Vagina (tissue), 2 donors: ENCODE data around the gene EEF1G. TPM values are rescaled to one million over a fixed set of nuclear protein-coding genes. Genes with fewer than 3 reads are reported as not detected.
A peak's percentile ranks its signal among the peaks of the same experiment; 100 is the strongest.

Experiments
- DNase-seq, 2 donors: peaks; one replicate each; pipeline ENCODE4 v3.0.0-alpha.2; 2017; ENCODE audit errors: extremely low spot score in 2 of 2
- H3K27ac ChIP-seq: fragments of 200-600 bp; sonication (generic); one replicate; pipeline ENCODE4 v1.5.1; 2019
- H3K27me3 ChIP-seq: fragments of 200-600 bp; sonication (generic); one replicate; pipeline ENCODE4 v1.5.1; 2019
- H3K36me3 ChIP-seq, 2 donors: fragments of 200-600 bp; sonication (generic); one replicate each; pipeline ENCODE4 v1.5.1; 2017 to 2019
- H3K4me1 ChIP-seq: fragments of 200-600 bp; sonication (generic); one replicate; pipeline ENCODE4 v1.5.1; 2019
- H3K4me3 ChIP-seq, 2 donors: fragments of 200-600 bp; sonication (generic); 1 replicate in 1 of 2; 2 replicates in 1 of 2; pipeline ENCODE4 v1.5.1; 2016 to 2019
- H3K9me3 ChIP-seq: fragments of 200-600 bp; sonication (generic); one replicate; pipeline ENCODE4 v1.5.1; 2019
- POLR2A ChIP-seq, 2 donors: fragments of 450-650 bp; IDR thresholded peaks; one replicate each; pipeline ENCODE4 v1.6.1; 2017; ENCODE audit warnings: antibody characterized with exemption in 2 of 2, mild to moderate bottlenecking in 2 of 2, moderate library complexity in 2 of 2
- POLR2AphosphoS5 ChIP-seq, 2 donors: sonication (generic); formaldehyde crosslinking; IDR thresholded peaks; one replicate each; pipeline ENCODE4 v1.9.0; 2017; ENCODE audit warnings: antibody characterized with exemption in 2 of 2, mild to moderate bottlenecking in 2 of 2, low read depth in 1 of 2; ENCODE audit not compliant: insufficient read depth in 1 of 2
- intact Hi-C: fragments of 100-400 bp; cut with DNase I; formaldehyde crosslinking; loops from one replicate; pipeline ENCODE4 v1.15.1; 2023
- total RNA-seq: library from RNA; depleted of rRNA; stranded (reverse); fragments of >200 nt; gene quantifications from one replicate; pipeline ENCODE4 v1.2.3, GENCODE V29; 2016
- TF ChIP-seq, protein P1 (sequence below), 3 experiments: fragments of 450-650 bp in 2 of 3; fragments of 200-600 bp in 1 of 3; sonication (generic) in 1 of 3; IDR thresholded peaks; one replicate each; pipeline ENCODE4 v1.5.1; 2017 to 2019; ENCODE audit warnings: antibody characterized with exemption in 3 of 3, mild to moderate bottlenecking in 2 of 3, moderate library complexity in 2 of 3

Gene EEF1G
- total RNA-seq, 1 donor from 2014 or later = 1,183 TPM

- H3K9me3 ChIP-seq = no peaks in the 10 kb centered on the region
- no peak for DNase-seq
- peaks cover 40% of the 10 kb centered on the region for H3K4me1 ChIP-seq
- intact Hi-C loops = loop anchor here (10.0 kb wide), 1 partner anchor 1711 kb away; the partner anchor contains the start of gene PRPF19
- H3K27ac ChIP-seq = no peak overlapping the region
- H3K27me3 ChIP-seq = no peaks in the 10 kb centered on the region
- TF ChIP-seq, protein P1, sequence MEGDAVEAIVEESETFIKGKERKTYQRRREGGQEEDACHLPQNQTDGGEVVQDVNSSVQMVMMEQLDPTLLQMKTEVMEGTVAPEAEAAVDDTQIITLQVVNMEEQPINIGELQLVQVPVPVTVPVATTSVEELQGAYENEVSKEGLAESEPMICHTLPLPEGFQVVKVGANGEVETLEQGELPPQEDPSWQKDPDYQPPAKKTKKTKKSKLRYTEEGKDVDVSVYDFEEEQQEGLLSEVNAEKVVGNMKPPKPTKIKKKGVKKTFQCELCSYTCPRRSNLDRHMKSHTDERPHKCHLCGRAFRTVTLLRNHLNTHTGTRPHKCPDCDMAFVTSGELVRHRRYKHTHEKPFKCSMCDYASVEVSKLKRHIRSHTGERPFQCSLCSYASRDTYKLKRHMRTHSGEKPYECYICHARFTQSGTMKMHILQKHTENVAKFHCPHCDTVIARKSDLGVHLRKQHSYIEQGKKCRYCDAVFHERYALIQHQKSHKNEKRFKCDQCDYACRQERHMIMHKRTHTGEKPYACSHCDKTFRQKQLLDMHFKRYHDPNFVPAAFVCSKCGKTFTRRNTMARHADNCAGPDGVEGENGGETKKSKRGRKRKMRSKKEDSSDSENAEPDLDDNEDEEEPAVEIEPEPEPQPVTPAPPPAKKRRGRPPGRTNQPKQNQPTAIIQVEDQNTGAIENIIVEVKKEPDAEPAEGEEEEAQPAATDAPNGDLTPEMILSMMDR (IDR thresholded peaks at IDR 0.05) = no peak
- TF ChIP-seq POLR2A (IDR thresholded peaks at IDR 0.05) (no peak), POLR2AphosphoS5 (IDR thresholded peaks at IDR 0.05; ENCODE audit: insufficient read depth in 1 of 2, low read depth in 1 of 2) (no peak)
- H3K36me3 ChIP-seq = peaks cover 0 to 20% of the 10 kb centered on the region in 2 donors
- H3K4me3 ChIP-seq = no peak overlapping the region
Measured at GRCh38 chr11:62615521-62615920, 41.8 kb upstream of the EEF1G start.

DNA sequence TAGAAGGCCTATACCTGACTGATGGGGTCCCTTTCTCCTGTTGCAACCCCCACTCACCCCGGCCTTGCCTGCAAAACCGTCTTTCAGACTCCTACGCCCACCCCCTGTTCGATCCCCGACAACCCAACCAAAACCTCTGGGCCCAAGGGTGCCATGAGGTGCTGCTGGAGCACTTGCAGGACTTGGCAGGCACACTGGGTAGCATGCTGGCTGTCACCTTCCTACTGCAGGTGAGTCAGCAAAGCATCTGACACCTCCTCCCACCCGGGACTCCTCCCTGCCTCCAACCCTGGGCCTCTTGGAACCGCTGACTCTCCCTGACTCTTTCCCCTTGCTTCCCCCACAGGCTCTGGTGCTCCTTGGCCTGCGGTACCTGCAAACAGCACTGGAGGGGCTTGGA lies 40.6 kb upstream of the EEF1G start:
- intact Hi-C loops = loop anchor here (10.0 kb wide), 1 partner anchor 1709 kb away; the partner anchor contains the start of gene PRPF19
- Histone ChIP-seq H3K36me3 (peaks cover 0 to 31% of the 10 kb centered on the region in 2 donors), H3K9me3 (no peaks in the 10 kb centered on the region), H3K27ac (peak overlapping the region; percentile 92), H3K4me1 (peaks cover 42% of the 10 kb centered on the region), H3K27me3 (no peaks in the 10 kb centered on the region), H3K4me3 (no peak overlapping the region)
- TF ChIP-seq POLR2A (IDR thresholded peaks at IDR 0.05) (no peak), POLR2AphosphoS5 (IDR thresholded peaks at IDR 0.05; ENCODE audit: insufficient read depth in 1 of 2, low read depth in 1 of 2) (no peak)
- TF ChIP-seq, protein P1 (IDR thresholded peaks at IDR 0.05) = no peak
- DNase-seq = no peak

DNA sequence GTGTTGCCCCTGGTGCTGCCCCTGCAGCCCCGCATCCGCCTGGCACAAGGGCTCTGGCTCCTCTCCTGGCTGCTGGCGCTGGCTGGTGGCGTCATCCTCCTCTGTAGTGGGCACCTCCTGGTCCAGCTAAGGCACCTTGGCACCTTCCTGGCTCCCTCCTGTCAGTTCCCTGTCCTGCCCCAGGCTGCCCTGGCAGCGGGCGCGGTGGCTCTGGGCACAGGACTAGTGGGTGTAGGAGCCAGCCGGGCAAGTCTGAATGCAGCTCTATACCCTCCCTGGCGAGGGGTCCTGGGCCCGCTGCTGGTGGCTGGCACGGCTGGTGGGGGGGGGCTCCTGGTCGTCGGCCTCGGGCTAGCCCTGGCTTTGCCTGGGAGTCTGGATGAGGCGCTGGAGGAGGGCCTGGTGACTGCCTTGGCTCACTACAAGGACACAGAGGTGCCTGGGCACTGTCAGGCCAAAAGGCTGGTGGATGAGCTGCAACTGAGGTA lies 39.6 kb upstream of the EEF1G start:
- H3K4me1 ChIP-seq = peaks cover 42% of the 10 kb centered on the region
- peaks cover 0 to 33% of the 10 kb centered on the region in 2 donors for H3K36me3 ChIP-seq
- DNase-seq = no peak
- H3K4me3 ChIP-seq = peak overlapping the region; percentile 83 to 96
- intact Hi-C loops = loop anchor here (10.0 kb wide), 1 partner anchor 1709 kb away; the partner anchor contains the start of gene PRPF19
- no peaks in the 10 kb centered on the region for H3K27me3 ChIP-seq
- H3K9me3 ChIP-seq = no peaks in the 10 kb centered on the region
- H3K27ac ChIP-seq = peak overlapping the region; percentile 92
- TF ChIP-seq POLR2A (IDR thresholded peaks at IDR 0.05) (no peak), POLR2AphosphoS5 (IDR thresholded peaks at IDR 0.05; ENCODE audit: insufficient read depth in 1 of 2, low read depth in 1 of 2) (no peak)
- TF ChIP-seq, protein P1 (IDR thresholded peaks at IDR 0.05) = no peak

DNA sequence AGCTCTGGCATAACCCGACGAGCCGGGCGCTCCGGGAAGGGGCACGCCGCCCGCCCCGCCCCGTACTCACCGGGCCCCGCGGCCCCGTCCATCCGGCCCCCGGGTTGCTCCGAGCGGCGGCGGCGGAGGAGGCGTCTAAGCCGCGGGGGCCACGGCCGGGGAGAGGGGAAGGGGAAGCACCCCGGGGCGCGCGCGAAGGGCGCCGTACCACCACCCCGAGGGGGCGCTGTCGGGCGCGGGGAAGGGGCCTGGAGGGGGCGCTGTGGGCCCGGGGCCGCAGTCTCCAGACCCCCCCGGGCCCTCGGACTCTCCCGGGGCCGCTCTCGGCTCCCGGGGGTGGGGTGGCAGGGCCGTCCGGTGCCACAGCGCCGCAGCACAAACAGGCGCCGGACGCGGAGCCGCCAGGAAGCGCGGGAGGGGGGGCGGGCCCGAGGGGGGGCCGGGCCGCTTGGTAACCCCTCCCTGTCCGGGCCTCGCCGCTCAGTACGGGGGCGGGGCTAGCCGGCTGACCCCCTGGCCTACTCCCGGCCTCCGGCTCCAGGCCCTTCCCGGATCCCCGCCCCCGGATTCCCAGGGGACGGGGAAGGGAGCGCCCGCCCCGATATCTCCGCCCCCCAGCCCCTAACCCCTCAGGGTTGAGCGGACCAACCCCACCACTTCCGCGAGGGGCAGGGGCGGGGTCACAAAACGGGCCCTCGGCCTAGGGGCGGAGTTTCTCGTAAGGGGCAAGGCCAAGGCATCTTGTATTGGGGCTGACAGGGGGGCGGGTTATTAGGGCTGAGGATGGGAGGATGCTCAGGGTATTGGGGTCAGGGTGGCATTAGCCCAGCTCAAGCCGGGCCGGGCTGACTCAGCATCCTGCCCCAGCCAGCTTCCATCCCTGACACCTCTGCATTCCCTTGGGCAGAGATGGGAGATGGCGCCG lies 38.9 kb upstream of the EEF1G start, which contains the start of the genes EML3 and ROM1:
EML3 (minus strand) TSS at position 410 of the 925 bp plus-strand sequence; CDS start at position 92, 318 bp downstream.
ROM1 (plus strand) TSS at position 892 of the 925 bp plus-strand sequence; CDS start at position 917, 25 bp downstream.
- Histone ChIP-seq H3K36me3 (peaks cover 0 to 33% of the 10 kb centered on the region in 2 donors), H3K9me3 (no peaks in the 10 kb centered on the region), H3K27me3 (no peaks in the 10 kb centered on the region), H3K4me1 (peaks cover 42% of the 10 kb centered on the region), H3K4me3 (peak within 1 kb of the TSS; percentile 83 to 96), H3K27ac (peak within 1 kb of the TSS; percentile 92)
- no peak for DNase-seq
- TF ChIP-seq POLR2A (IDR thresholded peaks at IDR 0.05) (no peak), POLR2AphosphoS5 (IDR thresholded peaks at IDR 0.05; ENCODE audit: insufficient read depth in 1 of 2, low read depth in 1 of 2) (peak; percentile 42 to 74)
- TF ChIP-seq, protein P1 (IDR thresholded peaks at IDR 0.05) = peak; percentile 65 to 100 (median 79)
- intact Hi-C loops = loop anchor here (10.0 kb wide), 1 partner anchor 1708 kb away; the partner anchor contains the start of gene PRPF19
